ENCODE results near the gene TMTC1. TPM values are rescaled to one million over a fixed set of nuclear protein-coding genes. Genes with fewer than 3 reads are reported as not detected.

The TMTC1 gene
- total and polyA plus RNA-seq, 8 donors, result 0.85 to 37.7 (median 1.9) TPM

GRCh38 chr12:29533815-29534489 lies 249.8 kb downstream of the TMTC1 start:
- H3K4me1 ChIP-seq, result no peaks in the 10 kb centered on the region
- H3K4me3 ChIP-seq, result no peak overlapping the region
- H3K27ac ChIP-seq, result no peak overlapping the region
- no peaks in the 10 kb centered on the region for H3K9me3 ChIP-seq
- no peak for ATAC-seq
- TF ChIP-seq, protein P1, sequence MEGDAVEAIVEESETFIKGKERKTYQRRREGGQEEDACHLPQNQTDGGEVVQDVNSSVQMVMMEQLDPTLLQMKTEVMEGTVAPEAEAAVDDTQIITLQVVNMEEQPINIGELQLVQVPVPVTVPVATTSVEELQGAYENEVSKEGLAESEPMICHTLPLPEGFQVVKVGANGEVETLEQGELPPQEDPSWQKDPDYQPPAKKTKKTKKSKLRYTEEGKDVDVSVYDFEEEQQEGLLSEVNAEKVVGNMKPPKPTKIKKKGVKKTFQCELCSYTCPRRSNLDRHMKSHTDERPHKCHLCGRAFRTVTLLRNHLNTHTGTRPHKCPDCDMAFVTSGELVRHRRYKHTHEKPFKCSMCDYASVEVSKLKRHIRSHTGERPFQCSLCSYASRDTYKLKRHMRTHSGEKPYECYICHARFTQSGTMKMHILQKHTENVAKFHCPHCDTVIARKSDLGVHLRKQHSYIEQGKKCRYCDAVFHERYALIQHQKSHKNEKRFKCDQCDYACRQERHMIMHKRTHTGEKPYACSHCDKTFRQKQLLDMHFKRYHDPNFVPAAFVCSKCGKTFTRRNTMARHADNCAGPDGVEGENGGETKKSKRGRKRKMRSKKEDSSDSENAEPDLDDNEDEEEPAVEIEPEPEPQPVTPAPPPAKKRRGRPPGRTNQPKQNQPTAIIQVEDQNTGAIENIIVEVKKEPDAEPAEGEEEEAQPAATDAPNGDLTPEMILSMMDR (IDR thresholded peaks at IDR 0.05), result no peak
- no peak for DNase-seq
- no peaks in the 10 kb centered on the region for H3K27me3 ChIP-seq
- no peaks in the 10 kb centered on the region for H3K36me3 ChIP-seq
- intact Hi-C loops (cut with DNase I), result no loop called here

DNA sequence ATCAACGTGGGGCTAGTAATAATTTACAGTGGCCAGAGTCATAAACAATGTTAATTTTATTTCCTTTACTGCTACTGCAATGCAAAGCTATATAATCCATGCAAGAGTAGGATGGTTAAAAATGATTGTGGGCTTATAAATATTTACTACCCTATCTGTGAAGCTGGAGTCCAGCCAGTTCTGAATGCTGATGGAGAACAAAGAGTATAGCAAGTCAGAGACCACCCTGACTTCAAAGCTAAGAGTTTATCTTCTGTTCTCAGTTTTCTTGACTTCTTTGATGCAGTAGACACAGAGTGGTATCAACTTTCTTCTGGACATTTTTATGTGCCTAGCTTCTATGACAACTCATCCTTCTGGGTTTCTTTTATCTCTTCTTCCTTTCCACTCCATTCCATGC lies 252.3 kb downstream of the TMTC1 start:
- no peak overlapping the region for H3K27ac ChIP-seq
- H3K36me3 ChIP-seq, result no peaks in the 10 kb centered on the region
- TF ChIP-seq, protein P1 (IDR thresholded peaks at IDR 0.05), result no peak
- H3K27me3 ChIP-seq, result no peaks in the 10 kb centered on the region
- H3K4me3 ChIP-seq, result no peak overlapping the region
- ATAC-seq (no peak), DNase-seq (no peak)
- intact Hi-C loops (cut with DNase I), result no loop called here
- H3K9me3 ChIP-seq, result no peaks in the 10 kb centered on the region
- no peaks in the 10 kb centered on the region for H3K4me1 ChIP-seq

DNA sequence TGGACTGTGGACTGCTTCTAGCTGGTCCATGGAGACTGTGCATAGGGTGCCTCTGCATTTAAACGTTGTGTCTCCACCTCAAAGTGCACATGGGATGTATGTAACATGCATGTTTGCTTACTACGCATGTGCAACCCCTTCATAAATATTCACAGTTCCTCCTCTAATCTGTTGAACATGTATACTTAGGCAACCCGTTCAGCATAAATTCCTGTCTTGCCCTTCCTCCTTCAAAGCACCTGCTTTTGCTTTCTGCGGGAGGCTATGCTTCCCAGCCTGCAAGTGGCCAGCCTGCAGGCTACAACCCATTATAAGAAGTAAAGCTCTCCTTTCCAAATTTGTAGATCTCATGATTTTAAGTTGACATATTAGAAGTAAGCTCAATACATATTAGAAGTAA lies 253.3 kb downstream of the TMTC1 start:
- intact Hi-C loops (cut with DNase I), result no loop called here
- DNase-seq, result no peak
- TF ChIP-seq, protein P1 (IDR thresholded peaks at IDR 0.05), result no peak
- no peak for ATAC-seq
- Histone ChIP-seq H3K27ac (no peak overlapping the region), H3K36me3 (no peaks in the 10 kb centered on the region), H3K9me3 (no peaks in the 10 kb centered on the region), H3K4me1 (no peaks in the 10 kb centered on the region), H3K4me3 (no peak overlapping the region), H3K27me3 (no peaks in the 10 kb centered on the region)

GRCh38 chr12:29528161-29528560 lies 255.6 kb downstream of the TMTC1 start:
- H3K9me3 ChIP-seq, result no peaks in the 10 kb centered on the region
- ATAC-seq (no peak), DNase-seq (no peak)
- no peaks in the 10 kb centered on the region for H3K36me3 ChIP-seq
- TF ChIP-seq, protein P1 (IDR thresholded peaks at IDR 0.05), result no peak
- H3K27ac ChIP-seq, result no peak overlapping the region
- no peaks in the 10 kb centered on the region for H3K4me1 ChIP-seq
- H3K4me3 ChIP-seq, result no peak overlapping the region
- no peaks in the 10 kb centered on the region for H3K27me3 ChIP-seq
- intact Hi-C loops (cut with DNase I), result no loop called here

DNA sequence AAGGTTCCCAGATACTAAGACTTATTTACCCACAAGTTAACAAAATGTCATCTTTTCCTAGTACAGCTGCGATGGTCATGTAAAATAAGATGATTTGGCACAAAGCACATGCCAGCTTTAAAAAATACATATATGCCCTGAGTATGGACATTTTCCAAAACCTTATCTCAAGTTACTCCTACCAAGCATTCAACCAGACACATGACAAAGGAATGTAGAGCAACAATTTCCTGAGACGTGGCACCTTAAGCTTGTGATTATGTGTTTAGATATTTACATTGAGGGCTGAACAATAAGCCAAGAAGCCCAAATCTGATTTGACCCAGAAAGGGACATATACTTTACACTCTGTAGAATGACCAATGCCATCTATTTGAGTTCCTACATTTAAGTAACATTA lies 261.8 kb downstream of the TMTC1 start:
- no peaks in the 10 kb centered on the region for H3K9me3 ChIP-seq
- no peaks in the 10 kb centered on the region for H3K27me3 ChIP-seq
- ATAC-seq, result no peak
- TF ChIP-seq, protein P1 (IDR thresholded peaks at IDR 0.05), result no peak
- H3K4me1 ChIP-seq, result no peaks in the 10 kb centered on the region
- H3K27ac ChIP-seq, result no peak overlapping the region
- no peaks in the 10 kb centered on the region for H3K36me3 ChIP-seq
- H3K4me3 ChIP-seq, result no peak overlapping the region
- intact Hi-C loops (cut with DNase I), result no loop called here
- DNase-seq, result no peak
